SK-N-MC (cell line): ENCODE results near the gene TEX38.
A peak's percentile ranks its signal among the peaks of the same experiment; 100 is the strongest.
"Not testable (repeated sequence)": the region's sequence is repeated elsewhere in the genome, so short reads cannot be mapped to it uniquely, and the experiment has no call there.

Experiments
- DNase-seq: peaks from one replicate; pipeline ENCODE4 v3.0.0-alpha.2; 2011; ENCODE audit warnings: low read depth, low spot score
- H3K27ac ChIP-seq: fragments of 200-600 bp; sonication (generic); 2 replicates; pipeline ENCODE4 v1.5.1; 2016; ENCODE audit warnings: mixed run types
- H3K36me3 ChIP-seq: fragments of 200-600 bp; sonication (generic); 2 replicates; pipeline ENCODE4 v1.6.1; 2017; ENCODE audit warnings: antibody characterized with exemption, low read length, mixed read lengths; ENCODE audit not compliant: insufficient read depth
- H3K4me3 ChIP-seq: fragments of 200-600 bp; sonication (generic); 2 replicates; pipeline ENCODE4 v1.5.1; 2016
- H3K9ac ChIP-seq: fragments of 200-600 bp; sonication (generic); 2 replicates; pipeline ENCODE4 v1.8.0; 2017; ENCODE audit warnings: mixed run types, mixed read lengths; ENCODE audit not compliant: insufficient read length
- H3K9me3 ChIP-seq: fragments of 200-600 bp; sonication (generic); 2 replicates; pipeline ENCODE4 v1.6.1; 2017; ENCODE audit warnings: low read depth, mild to moderate bottlenecking, antibody characterized with exemption, low read length, moderate library complexity, mixed read lengths
- EZH2 ChIP-seq: fragments of 200-600 bp; sonication (generic); IDR thresholded peaks from one replicate; pipeline ENCODE4 v1.6.1; 2017; ENCODE audit warnings: antibody characterized with exemption
- FOXP2 ChIP-seq: optimal IDR thresholded peaks from 2 replicates; pipeline ENCODE3; 2011; ENCODE audit warnings: mild to moderate bottlenecking, moderate library complexity; ENCODE audit not compliant: insufficient read depth; ENCODE audit errors: extremely low read length, control extremely low read depth
- POLR2AphosphoS5 ChIP-seq: IDR thresholded peaks from 2 replicates; pipeline ENCODE4 v1.6.1; 2012; ENCODE audit warnings: mild to moderate bottlenecking, low read depth, low read length, borderline replicate concordance

TEX38 gene

DNA sequence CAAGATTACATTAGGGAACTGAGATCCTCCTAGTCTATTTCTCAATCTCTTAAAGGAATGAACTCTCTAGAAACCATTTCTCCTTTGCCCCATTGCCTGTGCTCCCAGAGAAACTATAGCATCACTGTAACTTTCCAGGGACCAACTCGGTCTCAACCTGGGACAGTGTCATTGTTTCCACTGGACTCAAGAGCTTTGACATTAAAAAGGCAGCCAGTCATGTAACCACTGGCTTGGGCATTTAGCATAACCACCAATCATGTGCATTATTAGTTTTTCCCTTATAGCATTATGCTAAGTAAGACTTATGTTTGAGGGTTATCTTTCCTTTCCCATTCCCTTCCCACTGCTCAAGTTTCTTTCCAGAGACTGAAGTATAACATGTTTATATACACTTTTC is 18.2 kb downstream of the TEX38 start:
- Histone ChIP-seq H3K9me3 (no peaks in the 10 kb centered on the region), H3K36me3 (peaks cover 64% of the 10 kb centered on the region), H3K4me3 (no peak overlapping the region), H3K27ac (no peak overlapping the region), H3K9ac (no peak overlapping the region)
- TF ChIP-seq POLR2AphosphoS5 (no peak), FOXP2 (no peak), EZH2 (no peak)
- no peak for DNase-seq

DNA sequence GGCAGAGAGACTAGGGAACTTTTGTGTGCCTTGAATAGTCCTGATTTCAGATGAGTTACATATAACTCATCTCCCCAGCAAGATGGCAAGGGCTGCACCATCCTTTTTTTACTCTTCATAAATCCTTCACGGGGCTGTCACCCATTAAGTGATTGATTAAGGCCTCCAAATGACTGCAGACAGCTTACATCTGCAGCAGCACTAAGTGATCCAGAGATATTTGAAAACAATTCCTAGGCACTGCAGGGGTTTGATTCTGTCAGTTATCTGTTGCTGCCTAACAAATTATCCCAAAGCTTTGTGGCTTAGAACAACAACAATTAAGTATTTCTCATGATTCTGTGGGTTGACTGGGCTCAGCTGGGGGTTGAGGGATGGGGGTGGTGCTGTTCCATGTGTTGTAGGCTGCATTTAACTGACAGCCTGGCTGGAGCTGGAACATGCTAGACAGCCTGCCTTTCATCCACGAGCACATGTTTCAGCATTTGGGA is 19.3 kb downstream of the TEX38 start:
- Histone ChIP-seq H3K9ac (no peak overlapping the region), H3K36me3 (peaks cover 64% of the 10 kb centered on the region), H3K4me3 (no peak overlapping the region), H3K27ac (no peak overlapping the region), H3K9me3 (no peaks in the 10 kb centered on the region)
- no peak for TF ChIP-seq FOXP2
- TF ChIP-seq EZH2 = no peak
- TF ChIP-seq POLR2AphosphoS5 = no peak
- DNase-seq = no peak

DNA sequence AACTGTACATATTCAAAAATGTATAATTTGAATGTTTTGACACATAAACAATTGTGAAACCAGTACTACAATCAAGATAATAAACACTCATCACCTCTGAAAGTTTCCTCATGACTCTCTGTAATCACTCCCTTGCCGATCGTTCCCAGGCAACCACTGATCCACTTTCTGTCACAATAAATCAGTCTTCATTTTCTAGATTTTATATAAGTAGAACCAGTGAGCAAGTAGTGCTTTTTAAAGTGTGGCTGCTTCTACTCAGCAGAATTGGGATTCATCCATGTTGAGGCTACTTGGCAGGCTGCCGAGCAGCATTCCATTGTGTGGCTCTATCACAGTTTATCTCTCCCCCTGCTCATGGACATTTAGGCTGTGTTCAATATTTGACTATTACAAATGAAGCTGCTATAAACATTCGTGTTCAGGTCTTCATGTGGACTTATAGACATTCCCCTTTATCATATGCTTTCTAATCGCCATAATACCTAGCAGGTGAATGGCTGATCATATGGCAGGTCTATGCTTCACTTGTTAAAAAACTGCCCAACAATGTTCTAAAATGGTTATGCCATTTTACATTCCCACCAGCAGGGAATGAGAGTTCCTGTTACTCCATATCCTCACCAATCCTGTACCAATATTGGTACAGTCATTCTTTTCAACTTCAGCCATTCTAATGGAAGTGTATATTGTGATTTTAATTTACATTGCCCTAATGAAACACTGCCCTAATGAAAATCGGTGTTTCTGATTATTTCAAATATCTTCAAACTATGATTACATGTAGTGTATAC is 20.5 kb downstream of the TEX38 start:
- no peaks in the 10 kb centered on the region for H3K9me3 ChIP-seq
- no peak for DNase-seq
- no peak overlapping the region for H3K4me3 ChIP-seq
- H3K36me3 ChIP-seq = peaks cover 61% of the 10 kb centered on the region
- TF ChIP-seq FOXP2 (no peak), POLR2AphosphoS5 (no peak), EZH2 (no peak)
- no peak overlapping the region for H3K27ac ChIP-seq
- H3K9ac ChIP-seq = no peak overlapping the region

DNA sequence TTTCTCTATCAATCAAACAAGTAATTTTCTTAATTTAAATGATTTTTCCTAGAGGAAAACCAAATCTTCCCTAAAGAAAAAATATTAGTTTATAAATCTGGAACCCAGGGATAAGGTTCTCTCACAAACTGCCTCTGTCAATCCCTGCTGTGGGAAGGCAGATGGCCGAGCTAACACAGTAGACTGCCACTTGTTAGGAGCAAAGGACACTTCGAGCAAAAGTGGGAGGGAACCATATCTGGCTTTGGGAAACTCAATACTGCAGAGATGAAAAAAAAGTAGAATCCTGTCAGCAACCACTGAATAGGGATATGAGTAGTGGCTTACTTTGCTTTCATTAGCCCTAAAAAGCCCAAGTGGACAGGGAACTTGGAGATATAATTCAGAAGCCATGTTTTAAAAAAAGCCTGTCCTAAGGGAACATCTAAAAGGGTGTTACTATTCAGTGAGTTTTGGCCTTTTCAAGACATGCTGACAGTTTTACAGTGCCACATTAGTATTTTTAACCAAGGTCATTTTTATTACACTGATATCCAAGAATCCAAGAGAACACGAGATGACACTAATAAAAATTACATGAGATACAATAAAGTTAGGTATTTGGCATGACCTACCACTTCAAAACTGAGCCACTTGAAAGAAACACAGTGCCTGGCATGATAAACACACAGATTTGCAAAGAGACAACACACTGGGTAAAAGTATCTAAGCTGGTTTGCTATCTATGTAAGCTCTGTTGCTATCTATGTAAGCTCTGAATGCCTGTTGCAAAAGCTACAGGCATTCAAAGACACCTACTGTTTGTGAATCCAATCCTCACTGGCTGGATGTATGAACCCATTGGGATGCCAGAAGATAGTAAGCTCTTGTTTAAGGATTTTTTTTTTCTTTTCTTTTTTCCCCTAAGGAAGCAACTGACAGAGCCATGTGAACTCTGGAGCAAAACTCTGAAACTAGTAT is 21.4 kb downstream of the TEX38 start:
- H3K36me3 ChIP-seq = peaks cover 54% of the 10 kb centered on the region

DNA sequence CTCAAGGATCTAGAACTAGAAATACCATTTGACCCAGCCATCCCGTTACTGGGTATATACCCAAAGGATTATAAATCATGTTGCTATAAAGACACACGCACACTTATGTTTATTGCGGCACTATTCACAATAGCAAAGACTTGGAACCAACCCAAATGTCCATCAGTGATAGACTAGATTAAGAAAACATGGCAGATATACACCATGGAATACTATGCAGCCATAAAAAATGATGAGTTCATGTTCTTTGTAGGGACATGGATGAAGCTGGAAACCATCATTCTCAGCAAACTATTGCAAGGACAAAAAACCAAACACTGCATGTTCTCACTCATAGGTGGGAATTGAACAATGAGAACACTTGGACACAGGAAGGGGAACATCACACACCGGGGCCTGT is 23.0 kb downstream of the TEX38 start:
- not testable (repeated sequence) for H3K9ac ChIP-seq, H3K27ac ChIP-seq, DNase-seq, H3K4me3 ChIP-seq, H3K9me3 ChIP-seq
- H3K36me3 ChIP-seq = peaks cover 38% of the 10 kb centered on the region

More for the DNA sequence above, 21.4 kb downstream of the TEX38 start:
- Histone ChIP-seq H3K4me3 (no peak overlapping the region), H3K9ac (no peak overlapping the region), H3K27ac (no peak overlapping the region), H3K9me3 (no peaks in the 10 kb centered on the region)
- TF ChIP-seq FOXP2 (no peak), POLR2AphosphoS5 (no peak), EZH2 (no peak)
- no peak for DNase-seq

DNA sequence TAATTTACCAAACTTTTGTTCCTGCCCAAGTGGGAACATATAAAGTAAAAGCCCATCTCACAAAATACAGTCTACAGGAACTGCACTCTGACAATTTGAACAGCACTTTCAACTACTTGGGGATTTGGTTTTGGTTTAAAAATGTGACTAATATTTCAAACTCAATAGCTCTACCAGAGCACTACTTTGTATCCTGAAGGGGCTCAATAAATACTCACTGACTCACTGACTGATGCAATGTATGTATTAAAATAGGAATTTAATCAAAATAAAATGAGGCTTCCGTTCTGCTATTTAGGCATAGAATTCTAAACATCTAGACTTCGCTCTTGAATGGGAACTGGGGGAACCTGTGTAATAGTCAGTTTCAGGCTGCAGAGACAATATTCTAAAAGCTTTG is 25.4 kb downstream of the TEX38 start:
- 0 out of 2 replicates have a peak overlapping the region, but pooled peaks have one; percentile 42 for H3K27ac ChIP-seq
- peaks cover 34% of the 10 kb centered on the region for H3K36me3 ChIP-seq
- H3K4me3 ChIP-seq = no peak overlapping the region
- DNase-seq = no peak
- no peak overlapping the region for H3K9ac ChIP-seq
- TF ChIP-seq FOXP2 = no peak
- TF ChIP-seq POLR2AphosphoS5 = no peak
- TF ChIP-seq EZH2 = no peak
- no peaks in the 10 kb centered on the region for H3K9me3 ChIP-seq

DNA sequence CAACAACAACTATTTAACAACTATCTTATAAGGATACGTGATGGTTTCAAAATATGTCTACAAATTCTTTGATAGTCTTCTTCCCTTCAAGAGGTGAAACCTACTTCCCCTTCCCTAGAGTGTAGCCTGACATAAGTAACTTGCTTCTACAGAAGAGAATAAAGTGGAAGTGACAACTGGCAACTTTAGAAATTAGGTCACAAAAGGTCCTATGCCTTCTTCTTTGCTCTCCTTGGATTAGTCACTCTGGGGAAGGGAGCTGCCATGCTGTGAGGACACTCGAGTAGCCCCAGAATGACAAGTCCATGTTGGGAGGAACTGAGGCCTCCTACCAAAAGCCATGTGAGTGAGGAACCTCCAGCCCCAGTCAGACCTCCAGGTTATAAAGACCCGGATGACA is 28.0 kb downstream of the TEX38 start:
- no peak for DNase-seq
- H3K36me3 ChIP-seq = peaks cover 36% of the 10 kb centered on the region
- H3K9ac ChIP-seq = no peak overlapping the region
- TF ChIP-seq EZH2 = no peak
- H3K9me3 ChIP-seq = no peaks in the 10 kb centered on the region
- no peak overlapping the region for H3K27ac ChIP-seq
- no peak overlapping the region for H3K4me3 ChIP-seq

DNA sequence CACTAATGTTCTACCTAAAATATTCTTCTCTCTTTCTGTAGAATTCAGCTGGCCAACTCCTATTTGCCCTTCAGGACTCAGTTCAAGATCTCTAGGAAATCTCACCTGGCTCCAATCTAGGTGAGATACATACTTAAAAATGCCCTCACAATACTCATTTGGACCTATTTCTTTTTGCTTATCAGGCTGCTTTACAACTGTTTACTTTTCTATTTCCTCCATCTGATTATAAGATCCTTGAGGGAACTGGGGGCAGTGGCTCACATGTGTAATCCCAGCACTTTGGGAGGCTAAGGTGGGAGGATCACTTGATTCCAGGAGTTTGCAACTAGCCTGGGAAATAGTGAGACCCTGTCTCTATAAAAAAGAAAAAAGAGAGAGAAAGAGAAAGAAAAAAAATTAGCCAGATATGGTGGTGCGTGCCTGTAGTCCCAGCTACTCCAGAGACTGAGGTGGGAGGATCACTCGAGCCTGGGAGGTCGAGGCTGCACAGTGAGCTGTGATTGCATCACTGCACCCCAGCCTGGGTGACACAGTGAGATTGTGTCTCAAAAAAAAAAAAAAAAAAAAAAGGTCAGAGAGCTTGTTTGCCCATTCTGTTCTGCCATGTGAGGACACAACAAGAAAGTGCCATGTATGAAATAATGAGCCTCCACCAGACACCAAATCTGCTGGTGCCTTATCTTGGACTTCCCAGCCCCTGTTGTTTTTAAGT is 32.4 kb downstream of the TEX38 start:
- Histone ChIP-seq H3K27ac (no peak overlapping the region), H3K36me3 (peaks cover 55% of the 10 kb centered on the region), H3K4me3 (no peak overlapping the region), H3K9ac (no peak overlapping the region), H3K9me3 (no peaks in the 10 kb centered on the region)
- no peak for DNase-seq
- TF ChIP-seq FOXP2 (no peak), EZH2 (no peak), POLR2AphosphoS5 (no peak)
